DOHH2 (cell line): ENCODE results near the gene DSCAML1.

Experiments used
- H3F3A ChIP-seq: fragments of 200-600 bp; sonication (generic), shearing (Covaris generic); 2 replicates; pipeline ENCODE4 v1.6.0; 2016; ENCODE audit warnings: antibody characterized with exemption, mild to moderate bottlenecking; ENCODE audit not compliant: control insufficient read depth, insufficient read depth
- H3K27ac ChIP-seq: fragments of 200-600 bp; sonication (generic); 2 replicates; pipeline ENCODE4 v1.5.1; 2014; ENCODE audit warnings: low read depth, mild to moderate bottlenecking, low read length, moderate library complexity
- H3K27me3 ChIP-seq: fragments of 200-600 bp; sonication (generic); 2 replicates; pipeline ENCODE4 v1.6.1; 2014; ENCODE audit warnings: mild to moderate bottlenecking, low read length, mixed read lengths; ENCODE audit not compliant: control insufficient read depth
- H3K36me3 ChIP-seq: fragments of 200-600 bp; sonication (generic); 2 replicates; pipeline ENCODE4 v1.6.1; 2014; ENCODE audit warnings: mild to moderate bottlenecking, low read length, moderate library complexity, mixed read lengths; ENCODE audit not compliant: control insufficient read depth
- H3K4me1 ChIP-seq: fragments of 200-600 bp; sonication (generic); 2 replicates; pipeline ENCODE4 v1.6.1; 2014; ENCODE audit warnings: mild to moderate bottlenecking, low read length, mixed read lengths; ENCODE audit not compliant: control insufficient read depth
- H3K4me2 ChIP-seq: fragments of 200-600 bp; sonication (generic); 2 replicates; pipeline ENCODE4 v1.6.0; 2014; ENCODE audit warnings: mild to moderate bottlenecking, low read length, moderate library complexity
- H3K4me3 ChIP-seq: fragments of 200-600 bp; sonication (generic); 2 replicates; pipeline ENCODE4 v1.5.1; 2014; ENCODE audit warnings: mild to moderate bottlenecking, low read length, mixed read lengths
- H3K79me2 ChIP-seq: fragments of 200-600 bp; sonication (generic); 2 replicates; pipeline ENCODE4 v1.6.1; 2014; ENCODE audit warnings: mild to moderate bottlenecking, low read length, mixed read lengths; ENCODE audit not compliant: control insufficient read depth
- H3K9me2 ChIP-seq: fragments of 200-600 bp; sonication (generic); replicated peaks from 2 replicates; pipeline ENCODE4 v1.6.1; 2014; ENCODE audit warnings: mild to moderate bottlenecking, low read length, mixed read lengths; ENCODE audit not compliant: control insufficient read depth
- H3K9me3 ChIP-seq: fragments of 200-600 bp; sonication (generic); 2 replicates; pipeline ENCODE4 v1.6.1; 2014; ENCODE audit warnings: antibody characterized with exemption, low read length, mixed read lengths; ENCODE audit not compliant: control insufficient read depth, insufficient read depth
- H4K20me1 ChIP-seq: fragments of 200-600 bp; sonication (generic); 2 replicates; pipeline ENCODE4 v1.6.0; 2014; ENCODE audit warnings: low read depth, mild to moderate bottlenecking, antibody characterized with exemption, low read length, moderate library complexity; ENCODE audit not compliant: control insufficient read depth, insufficient read depth
- EZH2phosphoT487 ChIP-seq: fragments of 200-600 bp; sonication (generic); IDR thresholded peaks from 2 replicates; pipeline ENCODE4 v1.6.1; 2017; ENCODE audit warnings: borderline replicate concordance, mild to moderate bottlenecking, antibody characterized with exemption, low read length, moderate library complexity, mixed read lengths
- TF ChIP-seq, protein P1 (sequence below): fragments of 200-600 bp; sonication (generic); IDR thresholded peaks from one replicate; pipeline ENCODE4 v1.5.1; 2014; ENCODE audit warnings: antibody characterized with exemption, mild to moderate bottlenecking, low read depth, low read length; ENCODE audit not compliant: poor library complexity, severe bottlenecking

Gene DSCAML1

DNA sequence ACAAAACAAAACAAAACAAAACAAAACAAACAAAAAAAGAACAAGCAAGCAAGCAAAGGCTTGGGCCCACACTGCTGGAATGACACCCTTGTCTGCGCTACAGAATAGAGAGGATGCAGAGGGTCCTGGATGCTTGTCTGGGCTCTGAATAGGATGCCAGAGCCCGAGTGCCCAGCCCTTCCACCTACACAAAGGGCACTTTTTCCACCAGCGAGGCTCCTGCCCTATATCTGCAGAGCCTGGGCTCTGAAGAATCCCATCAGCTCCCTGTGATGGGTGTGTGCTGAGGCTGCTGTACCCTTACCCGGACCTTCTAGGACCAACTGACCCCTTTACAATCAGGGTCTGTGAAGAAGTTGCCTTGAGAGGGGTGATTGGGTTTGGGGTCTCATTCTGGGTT is 221.2 kb downstream of the DSCAML1 start:
- Histone ChIP-seq H3K79me2 (no peaks in the 10 kb centered on the region), H3K27ac (no peak overlapping the region), H3K9me3 (no peaks in the 10 kb centered on the region)

DNA sequence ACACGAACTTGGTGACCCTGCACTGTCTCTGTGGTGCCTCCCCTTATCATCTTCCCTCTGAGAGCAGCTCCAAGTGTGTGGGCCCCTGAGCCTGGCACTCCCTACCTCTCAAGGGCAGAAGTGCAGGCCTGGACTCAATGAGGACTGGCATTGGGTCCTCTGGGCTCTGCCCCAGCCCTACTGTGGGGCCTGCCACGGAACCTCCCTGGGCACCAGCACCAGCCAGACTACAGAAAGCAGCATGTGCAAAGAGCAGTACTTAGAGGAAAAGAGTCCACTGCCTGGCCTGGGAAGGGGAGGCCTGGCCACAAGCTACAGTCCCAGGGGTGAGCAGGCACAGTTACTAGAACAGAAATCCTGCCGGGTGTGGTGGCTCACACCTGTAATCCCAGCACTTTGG is 222.5 kb downstream of the DSCAML1 start:
- peaks cover 3% of the 10 kb centered on the region; the same call in 1 of the 2 replicates for H3K27me3 ChIP-seq
- no peak overlapping the region for H3K4me3 ChIP-seq
- H3F3A ChIP-seq, result no peaks in the 10 kb centered on the region
- H3K4me2 ChIP-seq, result no peak overlapping the region
- H3K79me2 ChIP-seq, result no peaks in the 10 kb centered on the region
- H3K4me1 ChIP-seq, result no peaks in the 10 kb centered on the region
- no peak overlapping the region for H3K27ac ChIP-seq
- TF ChIP-seq, protein P1, sequence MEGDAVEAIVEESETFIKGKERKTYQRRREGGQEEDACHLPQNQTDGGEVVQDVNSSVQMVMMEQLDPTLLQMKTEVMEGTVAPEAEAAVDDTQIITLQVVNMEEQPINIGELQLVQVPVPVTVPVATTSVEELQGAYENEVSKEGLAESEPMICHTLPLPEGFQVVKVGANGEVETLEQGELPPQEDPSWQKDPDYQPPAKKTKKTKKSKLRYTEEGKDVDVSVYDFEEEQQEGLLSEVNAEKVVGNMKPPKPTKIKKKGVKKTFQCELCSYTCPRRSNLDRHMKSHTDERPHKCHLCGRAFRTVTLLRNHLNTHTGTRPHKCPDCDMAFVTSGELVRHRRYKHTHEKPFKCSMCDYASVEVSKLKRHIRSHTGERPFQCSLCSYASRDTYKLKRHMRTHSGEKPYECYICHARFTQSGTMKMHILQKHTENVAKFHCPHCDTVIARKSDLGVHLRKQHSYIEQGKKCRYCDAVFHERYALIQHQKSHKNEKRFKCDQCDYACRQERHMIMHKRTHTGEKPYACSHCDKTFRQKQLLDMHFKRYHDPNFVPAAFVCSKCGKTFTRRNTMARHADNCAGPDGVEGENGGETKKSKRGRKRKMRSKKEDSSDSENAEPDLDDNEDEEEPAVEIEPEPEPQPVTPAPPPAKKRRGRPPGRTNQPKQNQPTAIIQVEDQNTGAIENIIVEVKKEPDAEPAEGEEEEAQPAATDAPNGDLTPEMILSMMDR, result no peak
- TF ChIP-seq EZH2phosphoT487, result no peak
- H4K20me1 ChIP-seq, result no peaks in the 10 kb centered on the region
- H3K36me3 ChIP-seq, result no peaks in the 10 kb centered on the region
- no peaks in the 10 kb centered on the region for H3K9me3 ChIP-seq
- H3K9me2 ChIP-seq, result no peaks in the 10 kb centered on the region

More for the DNA sequence above, 221.2 kb downstream of the DSCAML1 start:
- Histone ChIP-seq H4K20me1 (no peaks in the 10 kb centered on the region), H3K27me3 (peaks cover 3% of the 10 kb centered on the region; the same call in 1 of the 2 replicates), H3K4me2 (no peak overlapping the region), H3K9me2 (no peaks in the 10 kb centered on the region), H3K36me3 (no peaks in the 10 kb centered on the region), H3K4me1 (no peaks in the 10 kb centered on the region), H3K4me3 (no peak overlapping the region), H3F3A (no peaks in the 10 kb centered on the region)
- TF ChIP-seq EZH2phosphoT487, result no peak
- TF ChIP-seq, protein P1, result no peak

DNA sequence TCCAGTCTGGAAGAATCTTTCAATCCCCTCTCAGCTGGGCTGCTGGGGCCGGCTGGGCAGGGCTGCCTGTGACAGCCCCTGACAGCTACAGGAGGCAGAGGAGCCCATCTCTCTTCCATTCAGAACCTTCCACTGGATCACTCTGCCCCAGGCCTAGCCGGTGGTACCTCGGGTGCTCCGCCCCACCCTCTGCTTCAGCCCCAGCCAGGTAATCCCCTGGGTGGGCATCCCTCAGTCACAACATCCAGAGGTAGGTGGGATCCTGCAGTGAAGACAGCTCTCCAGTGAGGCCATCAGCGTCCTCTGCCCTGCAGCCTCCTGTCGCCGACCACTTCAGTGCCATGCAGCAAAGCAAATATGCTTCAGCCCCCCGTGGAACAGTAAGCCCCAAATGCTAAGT is 223.7 kb downstream of the DSCAML1 start:
- Histone ChIP-seq H3K4me3 (no peak overlapping the region), H3K79me2 (no peaks in the 10 kb centered on the region), H3K36me3 (no peaks in the 10 kb centered on the region), H3K27ac (no peak overlapping the region), H3K4me1 (no peaks in the 10 kb centered on the region), H3K9me2 (no peaks in the 10 kb centered on the region), H4K20me1 (no peaks in the 10 kb centered on the region), H3K9me3 (no peaks in the 10 kb centered on the region), H3K27me3 (no peaks in the 10 kb centered on the region), H3F3A (no peaks in the 10 kb centered on the region), H3K4me2 (no peak overlapping the region)
- TF ChIP-seq, protein P1, result no peak
- no peak for TF ChIP-seq EZH2phosphoT487

DNA sequence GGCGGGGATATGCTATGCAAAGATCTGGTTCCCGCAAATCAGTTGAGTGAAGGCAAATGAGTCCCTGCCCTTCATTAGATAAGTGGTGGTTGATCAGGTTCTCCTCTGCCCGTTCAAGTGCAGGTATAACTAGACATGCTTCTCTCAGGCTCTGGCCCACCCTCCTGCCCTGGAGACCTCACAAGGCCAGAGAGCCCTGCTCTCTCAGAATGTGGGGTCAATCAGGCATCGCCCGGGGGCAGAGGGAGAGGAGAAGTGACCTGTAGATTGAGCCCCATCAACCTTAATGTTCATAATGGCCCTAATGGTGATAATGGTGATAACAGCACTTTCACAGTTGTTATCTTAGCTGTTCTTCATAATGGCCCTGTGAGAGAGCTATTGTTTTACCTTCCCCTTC is 224.3 kb downstream of the DSCAML1 start:
- Histone ChIP-seq H3K4me1 (no peaks in the 10 kb centered on the region), H3K9me3 (no peaks in the 10 kb centered on the region), H3K36me3 (no peaks in the 10 kb centered on the region), H3K27ac (no peak overlapping the region), H3K4me3 (no peak overlapping the region), H3K9me2 (no peaks in the 10 kb centered on the region), H3K27me3 (no peaks in the 10 kb centered on the region), H3F3A (no peaks in the 10 kb centered on the region), H3K4me2 (no peak overlapping the region), H3K79me2 (no peaks in the 10 kb centered on the region), H4K20me1 (no peaks in the 10 kb centered on the region)
- TF ChIP-seq, protein P1, result no peak
- no peak for TF ChIP-seq EZH2phosphoT487
